ENCODE results near the gene SIPA1L3.
A peak's percentile ranks its signal among the peaks of the same experiment; 100 is the strongest.
"Not testable (repeated sequence)": the region's sequence is repeated elsewhere in the genome, so short reads cannot be mapped to it uniquely, and the experiment has no call there.

SIPA1L3 gene

DNA sequence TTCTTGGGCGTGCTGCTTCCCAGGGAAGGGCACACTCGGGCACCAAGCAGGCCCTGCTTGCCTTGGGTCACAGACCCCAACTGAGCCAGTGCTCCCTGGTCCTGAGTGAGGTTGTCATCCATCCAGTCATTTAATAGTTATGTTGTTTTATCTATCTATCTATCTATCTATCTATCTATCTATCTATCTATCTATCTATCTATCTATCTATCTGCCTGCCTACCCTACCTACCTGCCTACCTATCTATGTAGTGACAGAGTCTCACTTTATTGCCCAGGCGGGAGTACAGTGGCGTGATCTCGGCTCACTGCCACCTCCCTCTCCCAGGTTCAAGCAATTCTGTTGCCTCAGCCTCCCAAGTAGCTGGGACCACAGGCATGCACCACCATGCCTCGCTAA lies 164.0 kb downstream of the SIPA1L3 start:
- not testable (repeated sequence) for H2BK5ac ChIP-seq (ENCODE audit: low read length); H3K27ac ChIP-seq (replicated peaks; ENCODE audit: low read length); H3K4me3 ChIP-seq (ENCODE audit: low read length in 2 of 2); H3K36me3 ChIP-seq (replicated peaks in 1 of 2; ENCODE audit: control insufficient read depth in 2 of 2, insufficient read depth in 2 of 2, low read length in 2 of 2); H4K91ac ChIP-seq (ENCODE audit: low read depth, low read length, poor library complexity); H3K18ac ChIP-seq (ENCODE audit: low read length); H3K9me3 ChIP-seq (replicated peaks in 1 of 2; ENCODE audit: control insufficient read depth in 2 of 2, insufficient read depth in 1 of 2, low read depth in 1 of 2, low read length in 2 of 2); H2AK5ac ChIP-seq (ENCODE audit: low read depth, low read length); H3K79me1 ChIP-seq (ENCODE audit: low read depth, low read length); H2BK120ac ChIP-seq (ENCODE audit: low read depth, low read length); H3K9ac ChIP-seq (ENCODE audit: low read depth, low read length, poor library complexity); H3K14ac ChIP-seq (ENCODE audit: low read length); H3K4ac ChIP-seq (ENCODE audit: low read length); H4K8ac ChIP-seq (ENCODE audit: low read depth, low read length); H2BK12ac ChIP-seq (ENCODE audit: low read length); H3K4me2 ChIP-seq (ENCODE audit: insufficient read depth, low read length, poor library complexity, severe bottlenecking); H3K27me3 ChIP-seq (ENCODE audit: control insufficient read depth in 3 of 3, insufficient read depth in 3 of 3, low read depth in 1 of 3, low read length in 3 of 3); H3K23ac ChIP-seq (ENCODE audit: low read depth, low read length, poor library complexity); H3K4me1 ChIP-seq (ENCODE audit: control insufficient read depth in 2 of 2, insufficient read depth in 1 of 2, low read depth in 1 of 2, low read length in 2 of 2); H2BK15ac ChIP-seq (ENCODE audit: low read length); DNase-seq (ENCODE audit: low spot score); H2AFZ ChIP-seq (ENCODE audit: low read length)
- WGBS, 2 donors (ENCODE audit: extremely low coverage in 2 of 2, insufficient read length in 2 of 2, insufficient replicate concordance in 1 of 2): no CpG with 5 or more reads among the region's 6 CpGs

DNA sequence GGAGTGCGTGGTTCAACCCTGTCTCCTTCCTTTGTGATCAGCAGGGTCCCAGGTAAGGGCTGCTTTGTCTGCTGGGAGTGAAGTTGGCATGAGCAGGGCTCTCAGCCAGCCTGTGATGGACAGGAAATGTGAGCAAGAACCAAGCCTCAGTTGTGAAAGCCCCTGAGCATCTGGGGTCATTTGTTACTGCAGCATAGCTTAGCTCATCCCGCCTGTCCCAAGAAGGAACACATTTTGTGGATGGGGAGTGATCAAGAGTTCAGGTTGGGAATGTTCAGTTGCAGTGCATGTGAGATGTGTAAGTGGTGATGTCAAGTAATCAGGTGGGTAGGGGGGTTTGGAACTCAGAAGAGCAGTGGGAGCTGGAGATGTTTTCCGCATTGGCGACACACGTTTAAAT lies 164.6 kb downstream of the SIPA1L3 start:
- H2AFZ ChIP-seq (ENCODE audit: low read length): no peak overlapping the region
- no peaks in the 10 kb centered on the region for H3K27me3 ChIP-seq (ENCODE audit: control insufficient read depth in 3 of 3, insufficient read depth in 3 of 3, low read depth in 1 of 3, low read length in 3 of 3)
- H2BK5ac ChIP-seq (ENCODE audit: low read length): no peak overlapping the region
- H3K4me2 ChIP-seq (ENCODE audit: insufficient read depth, low read length, poor library complexity, severe bottlenecking): no peak overlapping the region
- H2BK120ac ChIP-seq (ENCODE audit: low read depth, low read length): no peak overlapping the region
- H4K8ac ChIP-seq (ENCODE audit: low read depth, low read length): no peak overlapping the region
- H3K9ac ChIP-seq (ENCODE audit: low read depth, low read length, poor library complexity): no peak overlapping the region
- peaks cover 3 to 7% of the 10 kb centered on the region in 2 donors for H3K36me3 ChIP-seq (replicated peaks in 1 of 2; ENCODE audit: control insufficient read depth in 2 of 2, insufficient read depth in 2 of 2, low read length in 2 of 2)
- H4K91ac ChIP-seq (ENCODE audit: low read depth, low read length, poor library complexity): no peak overlapping the region
- no peak overlapping the region for H3K4me3 ChIP-seq (ENCODE audit: low read length in 2 of 2)
- WGBS, 2 donors (ENCODE audit: extremely low coverage in 2 of 2, insufficient read length in 2 of 2, insufficient replicate concordance in 1 of 2): no CpG with 5 or more reads among the region's 5 CpGs
- H2AK5ac ChIP-seq (ENCODE audit: low read depth, low read length): no peak overlapping the region
- no peak overlapping the region for H3K4ac ChIP-seq (ENCODE audit: low read length)
- no peak for DNase-seq (ENCODE audit: low spot score)
- no peaks in the 10 kb centered on the region for H3K79me1 ChIP-seq (ENCODE audit: low read depth, low read length)
- H3K18ac ChIP-seq (ENCODE audit: low read length): no peak overlapping the region
- no peak overlapping the region for H3K27ac ChIP-seq (replicated peaks; ENCODE audit: low read length)
- H2BK15ac ChIP-seq (ENCODE audit: low read length): no peak overlapping the region
- H3K4me1 ChIP-seq (ENCODE audit: control insufficient read depth in 2 of 2, insufficient read depth in 1 of 2, low read depth in 1 of 2, low read length in 2 of 2): peaks cover 0 to 1% of the 10 kb centered on the region in 2 donors
- peaks cover 0 to 5% of the 10 kb centered on the region in 2 donors for H3K9me3 ChIP-seq (replicated peaks in 1 of 2; ENCODE audit: control insufficient read depth in 2 of 2, insufficient read depth in 1 of 2, low read depth in 1 of 2, low read length in 2 of 2)
- no peak overlapping the region for H3K23ac ChIP-seq (ENCODE audit: low read depth, low read length, poor library complexity)
- H3K14ac ChIP-seq (ENCODE audit: low read length): no peak overlapping the region
- H2BK12ac ChIP-seq (ENCODE audit: low read length): no peak overlapping the region

- Histone ChIP-seq H2AK5ac (ENCODE audit: low read depth, low read length) (no peak overlapping the region), H2BK12ac (ENCODE audit: low read length) (no peak overlapping the region), H2BK5ac (ENCODE audit: low read length) (no peak overlapping the region), H3K23ac (ENCODE audit: low read depth, low read length, poor library complexity) (no peak overlapping the region), H3K4me3 (ENCODE audit: low read length in 2 of 2) (no peak overlapping the region), H3K9ac (ENCODE audit: low read depth, low read length, poor library complexity) (no peak overlapping the region), H2AFZ (ENCODE audit: low read length) (no peak overlapping the region), H2BK15ac (ENCODE audit: low read length) (no peak overlapping the region), H3K14ac (ENCODE audit: low read length) (no peak overlapping the region), H3K9me3 (replicated peaks in 1 of 2; ENCODE audit: control insufficient read depth in 2 of 2, insufficient read depth in 1 of 2, low read depth in 1 of 2, low read length in 2 of 2) (peaks cover 0 to 6% of the 10 kb centered on the region in 2 donors), H3K18ac (ENCODE audit: low read length) (no peak overlapping the region), H3K36me3 (replicated peaks in 1 of 2; ENCODE audit: control insufficient read depth in 2 of 2, insufficient read depth in 2 of 2, low read length in 2 of 2) (peaks cover 3 to 7% of the 10 kb centered on the region in 2 donors), H3K27ac (replicated peaks; ENCODE audit: low read length) (no peak overlapping the region), H3K4me1 (ENCODE audit: control insufficient read depth in 2 of 2, insufficient read depth in 1 of 2, low read depth in 1 of 2, low read length in 2 of 2) (peaks cover 0 to 1% of the 10 kb centered on the region in 2 donors), H3K79me1 (ENCODE audit: low read depth, low read length) (no peaks in the 10 kb centered on the region), H4K8ac (ENCODE audit: low read depth, low read length) (no peak overlapping the region), H3K27me3 (ENCODE audit: control insufficient read depth in 3 of 3, insufficient read depth in 3 of 3, low read depth in 1 of 3, low read length in 3 of 3) (no peaks in the 10 kb centered on the region), H2BK120ac (ENCODE audit: low read depth, low read length) (no peak overlapping the region), H4K91ac (ENCODE audit: low read depth, low read length, poor library complexity) (no peak overlapping the region), H3K4me2 (ENCODE audit: insufficient read depth, low read length, poor library complexity, severe bottlenecking) (no peak overlapping the region), H3K4ac (ENCODE audit: low read length) (no peak overlapping the region)
- no peak for DNase-seq (ENCODE audit: low spot score)
- no CpG with 5 or more reads among the region's 18 CpGs for WGBS, 2 donors (ENCODE audit: extremely low coverage in 2 of 2, insufficient read length in 2 of 2, insufficient replicate concordance in 1 of 2)
Observed at GRCh38 chr19:38072776-38073750, 166.1 kb downstream of the SIPA1L3 start.

- WGBS, 2 donors (ENCODE audit: extremely low coverage in 2 of 2, insufficient read length in 2 of 2, insufficient replicate concordance in 1 of 2): no CpG with 5 or more reads among the region's 16 CpGs
- Histone ChIP-seq H2BK5ac (ENCODE audit: low read length) (no peak overlapping the region), H3K27me3 (ENCODE audit: control insufficient read depth in 3 of 3, insufficient read depth in 3 of 3, low read depth in 1 of 3, low read length in 3 of 3) (no peaks in the 10 kb centered on the region), H3K9ac (ENCODE audit: low read depth, low read length, poor library complexity) (no peak overlapping the region), H2BK120ac (ENCODE audit: low read depth, low read length) (no peak overlapping the region), H3K9me3 (replicated peaks in 1 of 2; ENCODE audit: control insufficient read depth in 2 of 2, insufficient read depth in 1 of 2, low read depth in 1 of 2, low read length in 2 of 2) (peaks cover 0 to 6% of the 10 kb centered on the region in 2 donors), H2AK5ac (ENCODE audit: low read depth, low read length) (no peak overlapping the region), H3K4ac (ENCODE audit: low read length) (no peak overlapping the region), H2BK12ac (ENCODE audit: low read length) (no peak overlapping the region), H3K36me3 (replicated peaks in 1 of 2; ENCODE audit: control insufficient read depth in 2 of 2, insufficient read depth in 2 of 2, low read length in 2 of 2) (peaks cover 3 to 7% of the 10 kb centered on the region in 2 donors), H2AFZ (ENCODE audit: low read length) (no peak overlapping the region), H3K18ac (ENCODE audit: low read length) (no peak overlapping the region), H2BK15ac (ENCODE audit: low read length) (no peak overlapping the region), H3K79me1 (ENCODE audit: low read depth, low read length) (no peaks in the 10 kb centered on the region), H3K4me2 (ENCODE audit: insufficient read depth, low read length, poor library complexity, severe bottlenecking) (no peak overlapping the region), H3K4me1 (ENCODE audit: control insufficient read depth in 2 of 2, insufficient read depth in 1 of 2, low read depth in 1 of 2, low read length in 2 of 2) (peaks cover 0 to 1% of the 10 kb centered on the region in 2 donors), H3K14ac (ENCODE audit: low read length) (no peak overlapping the region), H3K4me3 (ENCODE audit: low read length in 2 of 2) (no peak overlapping the region), H3K27ac (replicated peaks; ENCODE audit: low read length) (no peak overlapping the region), H4K8ac (ENCODE audit: low read depth, low read length) (no peak overlapping the region), H3K23ac (ENCODE audit: low read depth, low read length, poor library complexity) (no peak overlapping the region), H4K91ac (ENCODE audit: low read depth, low read length, poor library complexity) (no peak overlapping the region)
- DNase-seq (ENCODE audit: low spot score): peak; percentile 36
Observed at GRCh38 chr19:38073841-38074685, 167.1 kb downstream of the SIPA1L3 start.

All from neuronal stem cell (in vitro differentiated cells).